IMR-90 (cell line): ENCODE results near the gene RUNX3. TPM values are rescaled to one million over a fixed set of nuclear protein-coding genes. Genes with fewer than 3 reads are reported as not detected.

Source experiments
- ATAC-seq: fragments of 200-7000 bp; cut with Tn5 transposase; 2 replicates; pipeline ENCODE4 v1.9.1; 2020; ENCODE audit warnings: low read depth, mild to moderate bottlenecking, moderate library complexity
- BruUV-seq: library from RNA; stranded (reverse); fragments of 400-500 nt; replicated peaks from 2 replicates; lab custom pipeline; 2021; lab: Mats Ljungman, UMichigan
- CTCF ChIA-PET: fragments of 300-600 bp; formaldehyde crosslinking; extraction: SDS; loops from one replicate; lab custom pipeline; 2021; ENCODE audit warnings: antibody characterized with exemption; lab: Yijun Ruan, JAX
- POLR2A ChIA-PET: fragments of 300-600 bp; sonication (Branson Sonifier 250); formaldehyde crosslinking; loops from one replicate; lab custom pipeline; 2022; ENCODE audit warnings: antibody characterized with exemption; ENCODE audit not compliant: unreplicated experiment; lab: Charles Lee
- DNase-seq: peaks from one replicate; pipeline ENCODE4 v3.0.0; 2013
- H2AFZ ChIP-seq: replicated peaks from 2 replicates; pipeline ENCODE3; 2013; ENCODE audit warnings: low read length, mild to moderate bottlenecking; ENCODE audit not compliant: poor library complexity
- H2AK5ac ChIP-seq: 2 replicates; pipeline ENCODE4 v1.6.1; 2013; ENCODE audit warnings: low read depth, low read length, inconsistent platforms
- H2AK9ac ChIP-seq: replicated peaks from 2 replicates; pipeline ENCODE3; 2013; ENCODE audit warnings: mild to moderate bottlenecking, low read depth, low read length, moderate library complexity; ENCODE audit not compliant: poor library complexity
- H2BK120ac ChIP-seq: 2 replicates; pipeline ENCODE4 v1.6.1; 2013; ENCODE audit warnings: low read depth, low read length, inconsistent platforms
- H2BK15ac ChIP-seq: 3 replicates; pipeline ENCODE4 v1.6.1; 2013; ENCODE audit warnings: low read depth, low read length, inconsistent platforms
- H2BK20ac ChIP-seq: 2 replicates; pipeline ENCODE4 v1.6.1; 2013; ENCODE audit warnings: low read depth, mild to moderate bottlenecking, inconsistent platforms, low read length, moderate library complexity
- H2BK5ac ChIP-seq: 2 replicates; pipeline ENCODE4 v1.6.1; 2013; ENCODE audit warnings: mild to moderate bottlenecking, low read depth, low read length, inconsistent platforms; ENCODE audit not compliant: poor library complexity, severe bottlenecking
- H3K14ac ChIP-seq: replicated peaks from 2 replicates; pipeline ENCODE4 v1.6.1; 2013; ENCODE audit warnings: low read depth, low read length, inconsistent platforms
- H3K18ac ChIP-seq: 2 replicates; pipeline ENCODE4 v1.6.1; 2013; ENCODE audit warnings: low read depth, low read length, control low read depth
- H3K23ac ChIP-seq: 2 replicates; pipeline ENCODE4 v1.6.1; 2013; ENCODE audit warnings: low read depth, low read length, inconsistent platforms
- H3K27ac ChIP-seq: 2 replicates; pipeline ENCODE4 v1.5.1; 2013; ENCODE audit warnings: mild to moderate bottlenecking, control low read depth, low read length; ENCODE audit not compliant: insufficient read depth
- H3K27me3 ChIP-seq: 2 replicates; pipeline ENCODE4 v1.6.1; 2013; ENCODE audit warnings: low read length; ENCODE audit not compliant: control insufficient read depth, insufficient read depth
- H3K36me3 ChIP-seq: 2 replicates; pipeline ENCODE4 v1.6.1; 2013; ENCODE audit warnings: low read length, mixed read lengths; ENCODE audit not compliant: control insufficient read depth, insufficient read depth
- H3K4ac ChIP-seq: 2 replicates; pipeline ENCODE4 v1.6.1; 2013; ENCODE audit warnings: low read depth, low read length, inconsistent platforms
- H3K4me1 ChIP-seq: 2 replicates; pipeline ENCODE4 v1.6.1; 2013; ENCODE audit warnings: low read length, mixed read lengths; ENCODE audit not compliant: control insufficient read depth, insufficient read depth
- H3K4me2 ChIP-seq: 2 replicates; pipeline ENCODE4 v1.6.1; 2013; ENCODE audit warnings: low read depth, mild to moderate bottlenecking, control low read depth, low read length, moderate library complexity
- H3K4me3 ChIP-seq: 2 replicates; pipeline ENCODE4 v1.5.1; 2013; ENCODE audit warnings: low read depth, mild to moderate bottlenecking, control low read depth, low read length, moderate library complexity; ENCODE audit not compliant: insufficient read depth
- H3K56ac ChIP-seq: 2 replicates; pipeline ENCODE4 v1.6.1; 2013; ENCODE audit warnings: low read length, inconsistent platforms; ENCODE audit not compliant: insufficient read depth; ENCODE audit errors: extremely low read depth
- H3K79me1 ChIP-seq, 2 experiments: 2 replicates each; pipeline ENCODE4 v1.6.1; 2013; ENCODE audit warnings: low read length in 2 of 2, inconsistent platforms in 1 of 2, low read depth in 1 of 2
- H3K9ac ChIP-seq: 2 replicates; pipeline ENCODE4 v1.6.1; 2013; ENCODE audit warnings: low read depth, low read length, control low read depth
- H3K9me1 ChIP-seq: 2 replicates; pipeline ENCODE4 v1.6.1; 2013; ENCODE audit warnings: low read length, inconsistent platforms; ENCODE audit not compliant: insufficient read depth
- H3K9me3 ChIP-seq: 2 replicates; pipeline ENCODE4 v1.6.1; 2013; ENCODE audit warnings: low read length; ENCODE audit not compliant: control insufficient read depth, insufficient read depth
- H4K20me1 ChIP-seq: 2 replicates; pipeline ENCODE4 v1.6.1; 2013; ENCODE audit warnings: low read length, inconsistent platforms; ENCODE audit not compliant: insufficient read depth
- H4K5ac ChIP-seq: 2 replicates; pipeline ENCODE4 v1.6.1; 2013; ENCODE audit warnings: mild to moderate bottlenecking, low read depth, low read length, control low read depth
- H4K8ac ChIP-seq, 2 experiments: 2 replicates each; pipeline ENCODE4 v1.6.1; 2013; ENCODE audit warnings: low read depth in 2 of 2, low read length in 2 of 2, control low read depth in 1 of 2, inconsistent platforms in 1 of 2
- H4K91ac ChIP-seq: 2 replicates; pipeline ENCODE4 v1.6.1; 2013; ENCODE audit warnings: low read depth, low read length, inconsistent platforms; ENCODE audit not compliant: insufficient read depth
- BHLHE40 ChIP-seq: fragments of 150-350 bp; IDR thresholded peaks from 2 replicates; pipeline ENCODE4 v1.6.1; 2016; ENCODE audit warnings: mild to moderate bottlenecking, low read depth, low read length
- CEBPB ChIP-seq: IDR thresholded peaks from 2 replicates; pipeline ENCODE4 v1.6.1; 2012; ENCODE audit warnings: low read depth, low read length, improper control_type of control experiment
- CHD1 ChIP-seq: IDR thresholded peaks from 2 replicates; pipeline ENCODE4 v1.6.1; 2012; ENCODE audit warnings: low read depth, low read length, improper control_type of control experiment
- ELK1 ChIP-seq: fragments of 150-350 bp; IDR thresholded peaks from 2 replicates; pipeline ENCODE4 v1.6.1; 2016; ENCODE audit warnings: low read depth, mild to moderate bottlenecking, low read length, moderate library complexity, borderline replicate concordance
- FOS ChIP-seq: fragments of 150-350 bp; IDR thresholded peaks from 2 replicates; pipeline ENCODE4 v1.6.1; 2016; ENCODE audit warnings: low read depth, low read length
- MAZ ChIP-seq: IDR thresholded peaks from 2 replicates; pipeline ENCODE4 v1.6.1; 2012; ENCODE audit warnings: low read depth, mild to moderate bottlenecking, low read length, improper control_type of control experiment, moderate library complexity, borderline replicate concordance
- POLR2A ChIP-seq: IDR thresholded peaks from 2 replicates; pipeline ENCODE4 v1.6.1; 2012; ENCODE audit warnings: mild to moderate bottlenecking, low read depth, low read length
- RAD21 ChIP-seq: IDR thresholded peaks from 2 replicates; pipeline ENCODE4 v1.6.1; 2012; ENCODE audit warnings: low read length, improper control_type of control experiment
- RCOR1 ChIP-seq: IDR thresholded peaks from 2 replicates; pipeline ENCODE4 v1.6.1; 2012; ENCODE audit warnings: mild to moderate bottlenecking, low read length, improper control_type of control experiment; ENCODE audit not compliant: insufficient replicate concordance
- RFX5 ChIP-seq: IDR thresholded peaks from 2 replicates; pipeline ENCODE4 v1.8.0; 2012; ENCODE audit warnings: low read depth, mild to moderate bottlenecking, low read length, moderate library complexity
- SMC3 ChIP-seq: fragments of 150-350 bp; IDR thresholded peaks from 2 replicates; pipeline ENCODE4 v1.6.1; 2016; ENCODE audit warnings: low read depth, mild to moderate bottlenecking, antibody characterized with exemption, low read length, moderate library complexity
- WGBS, 2 experiments: methylation state at CpG; one replicate each; pipeline versions ENCODE4 v1.1.5 to v1.1.7; 2013; ENCODE audit warnings: missing lambda C conversion rate in 2 of 2; ENCODE audit not compliant: insufficient read length in 1 of 2; ENCODE audit errors: extremely low coverage in 2 of 2; 5-methylcytosine and 5-hydroxymethylcytosine counted together
- dilution Hi-C: fragments of 300-500 bp; cut with HindIII; formaldehyde crosslinking; loops from one replicate; pipeline ENCODE4 v1.14.3; 2018; ENCODE audit warnings: low sequenced_read_pairs; ENCODE audit not compliant: unreplicated experiment
- in situ Hi-C: fragments of 300-500 bp; cut with MboI; formaldehyde crosslinking; loops from 3 replicates; pipeline ENCODE4 v1.14.3; 2019; ENCODE audit warnings: low sequenced_read_pairs, inconsistent platforms, mixed read lengths
- intact Hi-C: fragments of 100-400 bp; cut with micrococcal nuclease; formaldehyde crosslinking; loops from 2 replicates; pipeline ENCODE4 v1.10.0; 2022
- polyA plus RNA-seq, 3 experiments: library from polyadenylated mRNA; depleted of rRNA; stranded (reverse); fragments of >200 nt; gene quantifications; 2 replicates each; pipeline ENCODE4 v1.2.3, GENCODE V29; 2012; ENCODE audit warnings: low replicate concordance in 1 of 3
- total RNA-seq: library from RNA; depleted of rRNA; stranded (reverse); fragments of >200 nt; gene quantifications from 2 replicates; pipeline ENCODE4 v1.2.3, GENCODE V29; 2012
- TF ChIP-seq, protein P1 (sequence below): fragments of 150-350 bp; IDR thresholded peaks from 2 replicates; pipeline ENCODE4 v1.6.1; 2017; ENCODE audit warnings: mild to moderate bottlenecking, antibody characterized with exemption, low read length, low read depth
- TF ChIP-seq, protein P2 (sequence below): conservative IDR thresholded peaks from 2 replicates; pipeline ENCODE4 v1.5.1; 2012; ENCODE audit warnings: mild to moderate bottlenecking, low read depth, low read length, improper control_type of control experiment

The RUNX3 gene
- total and polyA plus RNA-seq, 2 of the 4 experiments (the other 2 are of a cell fraction), result 0.07 TPM; not detected in 1

- DNase-seq, result no peak
- H4K8ac ChIP-seq, result no peak overlapping the region
- no peak overlapping the region for H4K5ac ChIP-seq
- no peak for ATAC-seq
- no peak overlapping the region for H3K18ac ChIP-seq
- H2AK9ac ChIP-seq, result no peak overlapping the region
- no peaks in the 10 kb centered on the region for H3K4me1 ChIP-seq
- H3K14ac ChIP-seq, result no peak overlapping the region
- H3K27ac ChIP-seq, result no peak overlapping the region
- H3K36me3 ChIP-seq, result no peaks in the 10 kb centered on the region
- H2AFZ ChIP-seq, result peak overlapping the region; percentile 43
- dilution Hi-C loops, result no loop called here
- CTCF ChIA-PET, result no interaction called here
- intact Hi-C loops, result no loop called here
- no peak overlapping the region for H2BK120ac ChIP-seq
- H4K20me1 ChIP-seq, result no peaks in the 10 kb centered on the region
- in situ Hi-C loops, result no loop called here
- no TSS peak for BruUV-seq
- no peak overlapping the region for H3K4me3 ChIP-seq
- H2AK5ac ChIP-seq, result no peak overlapping the region
- no peak overlapping the region for H3K56ac ChIP-seq
- no peak overlapping the region for H2BK5ac ChIP-seq
- peaks cover 1% of the 10 kb centered on the region; the same call in 1 of the 2 replicates for H3K9me3 ChIP-seq
- H3K9me1 ChIP-seq, result no peaks in the 10 kb centered on the region
- WGBS, 2 experiments, result 79% methylated on average over 9 of the region's 13 CpGs; no CpG with 5 or more reads in 1 of the 2 experiments
- no peaks in the 10 kb centered on the region for H3K79me1 ChIP-seq
- POLR2A ChIA-PET, result no interaction called here
- H4K91ac ChIP-seq, result no peak overlapping the region
- no peak overlapping the region for H3K23ac ChIP-seq
- no peak overlapping the region for H2BK20ac ChIP-seq
- H2BK15ac ChIP-seq, result no peak overlapping the region
- H3K4ac ChIP-seq, result no peak overlapping the region
- peaks cover 22% of the 10 kb centered on the region for H3K27me3 ChIP-seq
- H3K4me2 ChIP-seq, result no peak overlapping the region
- no peak for TF ChIP-seq FOS
- TF ChIP-seq, protein P1, sequence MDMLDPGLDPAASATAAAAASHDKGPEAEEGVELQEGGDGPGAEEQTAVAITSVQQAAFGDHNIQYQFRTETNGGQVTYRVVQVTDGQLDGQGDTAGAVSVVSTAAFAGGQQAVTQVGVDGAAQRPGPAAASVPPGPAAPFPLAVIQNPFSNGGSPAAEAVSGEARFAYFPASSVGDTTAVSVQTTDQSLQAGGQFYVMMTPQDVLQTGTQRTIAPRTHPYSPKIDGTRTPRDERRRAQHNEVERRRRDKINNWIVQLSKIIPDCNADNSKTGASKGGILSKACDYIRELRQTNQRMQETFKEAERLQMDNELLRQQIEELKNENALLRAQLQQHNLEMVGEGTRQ, result no peak
- TF ChIP-seq, protein P2, sequence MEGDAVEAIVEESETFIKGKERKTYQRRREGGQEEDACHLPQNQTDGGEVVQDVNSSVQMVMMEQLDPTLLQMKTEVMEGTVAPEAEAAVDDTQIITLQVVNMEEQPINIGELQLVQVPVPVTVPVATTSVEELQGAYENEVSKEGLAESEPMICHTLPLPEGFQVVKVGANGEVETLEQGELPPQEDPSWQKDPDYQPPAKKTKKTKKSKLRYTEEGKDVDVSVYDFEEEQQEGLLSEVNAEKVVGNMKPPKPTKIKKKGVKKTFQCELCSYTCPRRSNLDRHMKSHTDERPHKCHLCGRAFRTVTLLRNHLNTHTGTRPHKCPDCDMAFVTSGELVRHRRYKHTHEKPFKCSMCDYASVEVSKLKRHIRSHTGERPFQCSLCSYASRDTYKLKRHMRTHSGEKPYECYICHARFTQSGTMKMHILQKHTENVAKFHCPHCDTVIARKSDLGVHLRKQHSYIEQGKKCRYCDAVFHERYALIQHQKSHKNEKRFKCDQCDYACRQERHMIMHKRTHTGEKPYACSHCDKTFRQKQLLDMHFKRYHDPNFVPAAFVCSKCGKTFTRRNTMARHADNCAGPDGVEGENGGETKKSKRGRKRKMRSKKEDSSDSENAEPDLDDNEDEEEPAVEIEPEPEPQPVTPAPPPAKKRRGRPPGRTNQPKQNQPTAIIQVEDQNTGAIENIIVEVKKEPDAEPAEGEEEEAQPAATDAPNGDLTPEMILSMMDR, result no peak
- TF ChIP-seq SMC3, result no peak
- TF ChIP-seq MAZ, result no peak
- TF ChIP-seq BHLHE40, result no peak
- no peak for TF ChIP-seq POLR2A
- no peak for TF ChIP-seq CHD1
- no peak for TF ChIP-seq RFX5
- TF ChIP-seq CEBPB, result no peak
- no peak for TF ChIP-seq RAD21
- TF ChIP-seq RCOR1, result no peak
- no peak for TF ChIP-seq ELK1
- H3K9ac ChIP-seq, result no peak overlapping the region
These were observed 24.6 kb downstream of the RUNX3 start for GRCh38 chr1:24905355-24905978.
